ENCODE results near the gene C1orf232.

The C1orf232 gene

DNA sequence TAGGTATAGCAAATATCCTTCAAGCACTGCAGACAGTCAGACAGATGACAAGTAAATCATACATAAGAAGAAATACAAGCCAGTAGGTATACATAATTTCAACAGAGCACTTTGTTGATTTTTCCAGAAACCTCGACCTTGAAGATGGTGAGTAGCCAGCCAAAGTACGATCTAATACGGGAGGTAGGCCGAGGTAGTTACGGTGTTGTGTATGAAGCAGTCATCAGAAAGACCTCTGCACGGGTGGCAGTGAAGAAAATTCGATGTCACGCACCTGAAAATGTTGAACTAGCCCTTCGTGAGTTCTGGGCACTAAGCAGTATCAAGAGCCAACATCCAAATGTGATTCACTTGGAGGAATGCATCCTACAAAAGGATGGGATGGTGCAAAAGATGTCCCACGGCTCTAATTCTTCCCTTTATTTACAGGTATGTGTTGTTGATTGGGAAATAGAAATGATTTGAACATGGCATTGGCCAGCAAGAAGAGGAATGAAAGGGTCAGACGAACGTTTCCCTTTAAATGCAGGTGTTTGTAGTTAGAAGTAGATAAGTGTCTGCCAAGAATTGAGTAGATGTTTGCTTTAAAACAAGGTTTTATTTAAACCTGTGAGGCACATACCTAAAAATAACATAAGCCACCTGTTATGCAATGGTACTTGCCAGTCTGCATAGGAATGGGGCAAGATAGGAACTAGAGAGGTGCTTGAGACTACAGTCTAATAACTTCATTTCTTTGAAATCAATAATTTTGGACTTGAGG lies 54.4 kb downstream of the C1orf232 start:
- no peak for DNase-seq (ENCODE audit: low spot score)
- in situ Hi-C loops (cut with MboI; ENCODE audit: low sequenced_read_pairs, unreplicated experiment) = no loop called here
- TF ChIP-seq, protein P1, sequence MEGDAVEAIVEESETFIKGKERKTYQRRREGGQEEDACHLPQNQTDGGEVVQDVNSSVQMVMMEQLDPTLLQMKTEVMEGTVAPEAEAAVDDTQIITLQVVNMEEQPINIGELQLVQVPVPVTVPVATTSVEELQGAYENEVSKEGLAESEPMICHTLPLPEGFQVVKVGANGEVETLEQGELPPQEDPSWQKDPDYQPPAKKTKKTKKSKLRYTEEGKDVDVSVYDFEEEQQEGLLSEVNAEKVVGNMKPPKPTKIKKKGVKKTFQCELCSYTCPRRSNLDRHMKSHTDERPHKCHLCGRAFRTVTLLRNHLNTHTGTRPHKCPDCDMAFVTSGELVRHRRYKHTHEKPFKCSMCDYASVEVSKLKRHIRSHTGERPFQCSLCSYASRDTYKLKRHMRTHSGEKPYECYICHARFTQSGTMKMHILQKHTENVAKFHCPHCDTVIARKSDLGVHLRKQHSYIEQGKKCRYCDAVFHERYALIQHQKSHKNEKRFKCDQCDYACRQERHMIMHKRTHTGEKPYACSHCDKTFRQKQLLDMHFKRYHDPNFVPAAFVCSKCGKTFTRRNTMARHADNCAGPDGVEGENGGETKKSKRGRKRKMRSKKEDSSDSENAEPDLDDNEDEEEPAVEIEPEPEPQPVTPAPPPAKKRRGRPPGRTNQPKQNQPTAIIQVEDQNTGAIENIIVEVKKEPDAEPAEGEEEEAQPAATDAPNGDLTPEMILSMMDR (IDR thresholded peaks at IDR 0.05; ENCODE audit: borderline replicate concordance, control extremely low read depth, extremely low read depth, insufficient read depth, missing control alignments) = no peak
